Measurements from ENCODE around the gene CXADR. TPM values are rescaled to one million over a fixed set of nuclear protein-coding genes. Genes with fewer than 3 reads are reported as not detected.
"Not testable (repeated sequence)": the region's sequence is repeated elsewhere in the genome, so short reads cannot be mapped to it uniquely, and the experiment has no call there.

Gene CXADR
- polyA plus RNA-seq, 4 donors, result 31.4 to 41.5 (median 36.2) TPM

DNA sequence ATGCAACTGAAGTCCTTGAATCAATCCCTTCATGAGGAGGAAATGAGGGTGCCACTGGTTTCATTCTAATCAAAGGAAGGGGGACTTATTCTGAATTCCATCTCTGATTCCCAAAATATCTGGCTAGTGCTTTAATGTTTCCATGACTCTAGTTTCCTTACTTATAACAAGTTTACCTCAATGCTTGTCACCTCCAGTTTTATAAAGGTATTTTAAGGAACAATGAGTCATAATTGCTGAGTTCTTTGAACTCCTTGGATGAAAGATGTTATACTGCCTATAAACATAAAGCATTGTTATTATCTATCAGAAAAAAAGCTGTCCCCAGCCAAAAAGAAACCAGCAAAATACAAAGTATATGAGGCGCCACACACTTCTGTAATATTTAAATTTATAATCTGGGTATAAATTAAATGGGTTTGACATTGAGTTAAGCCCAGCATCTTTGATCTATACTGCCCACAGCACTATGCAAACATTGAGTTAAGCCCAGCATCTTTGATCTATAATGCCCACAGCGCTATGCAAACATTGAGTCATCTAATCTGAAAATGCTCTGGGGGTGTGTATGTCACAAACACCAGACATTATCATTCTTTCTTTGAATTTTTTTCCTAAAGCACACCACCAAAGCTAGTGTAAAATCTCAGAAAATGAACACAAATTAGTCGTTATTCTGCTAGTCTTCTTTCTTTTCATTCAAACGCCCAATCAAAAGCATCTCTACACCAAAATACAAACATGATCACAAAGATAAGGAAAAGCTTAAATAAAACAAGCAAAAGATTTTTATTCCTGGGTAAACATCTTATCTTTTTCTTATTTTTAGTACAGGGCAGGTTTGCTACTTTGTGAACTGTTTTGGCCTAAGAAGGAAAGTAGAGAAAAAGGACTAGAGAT lies 11.5 kb upstream of the CXADR start:
- DNase-seq (ENCODE audit: low read depth in 4 of 4, low spot score in 2 of 4), result no peak

DNA sequence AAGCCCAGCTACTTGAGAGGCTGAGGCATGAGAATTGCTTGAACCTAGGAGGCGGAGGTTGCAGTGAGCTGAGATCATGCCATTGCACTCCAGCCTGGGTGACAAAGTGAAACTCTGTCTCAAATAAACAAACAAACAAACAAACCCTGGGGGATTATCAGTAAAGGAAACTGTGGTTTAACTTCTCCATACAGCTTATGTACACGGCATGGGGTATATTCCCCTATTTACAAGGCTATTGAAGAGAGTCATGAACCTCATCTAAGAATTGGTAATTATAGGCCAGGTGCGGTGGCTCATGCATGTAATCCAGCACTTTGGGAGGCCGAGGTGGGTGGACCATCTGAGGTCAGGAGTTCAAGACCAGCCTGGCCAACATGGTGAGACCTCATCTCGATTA lies 9.9 kb upstream of the CXADR start:
- DNase-seq (ENCODE audit: low read depth in 4 of 4, low spot score in 2 of 4), result not testable (repeated sequence)

DNA sequence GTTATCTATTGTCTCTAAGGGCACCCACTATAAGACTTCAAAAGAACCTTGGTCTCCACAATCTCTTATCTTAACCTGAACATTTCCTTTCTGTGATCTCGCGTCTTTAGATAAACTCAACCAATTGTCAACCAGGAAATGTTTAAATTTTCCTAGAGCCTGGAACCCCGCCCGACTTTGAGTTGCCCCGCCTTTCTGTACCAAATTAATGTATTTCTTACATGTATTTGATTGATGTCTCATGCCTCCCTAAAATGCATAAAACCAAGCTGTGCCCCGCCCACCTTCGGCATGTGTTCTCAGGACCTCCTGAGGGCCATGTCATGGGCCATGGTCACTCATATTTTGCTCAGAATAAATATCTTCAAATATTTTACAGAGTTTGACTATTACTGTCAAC lies 5.9 kb upstream of the CXADR start:
- DNase-seq (ENCODE audit: low read depth in 4 of 4, low spot score in 2 of 4), result no peak

DNA sequence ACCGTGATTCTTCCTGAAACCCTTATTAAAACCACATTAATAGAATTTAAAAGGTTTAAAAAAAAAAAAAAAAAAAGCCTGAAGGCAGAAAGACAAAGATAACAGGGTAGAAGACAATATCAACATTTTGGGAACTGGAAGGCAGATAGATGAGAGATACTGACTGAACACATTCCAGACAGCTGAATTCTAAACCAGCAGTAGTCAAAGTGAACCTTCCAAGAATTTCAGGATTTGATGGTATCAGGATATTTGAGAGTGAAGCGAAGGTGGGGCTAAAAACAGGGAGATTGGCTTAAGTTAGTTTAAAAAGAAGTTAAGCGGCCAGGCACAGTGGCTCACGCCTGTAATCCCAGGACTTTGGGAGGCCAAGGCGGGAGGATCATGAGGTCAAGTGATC lies 5.3 kb upstream of the CXADR start:
- DNase-seq (ENCODE audit: low read depth in 4 of 4, low spot score in 2 of 4), result no peak

DNA sequence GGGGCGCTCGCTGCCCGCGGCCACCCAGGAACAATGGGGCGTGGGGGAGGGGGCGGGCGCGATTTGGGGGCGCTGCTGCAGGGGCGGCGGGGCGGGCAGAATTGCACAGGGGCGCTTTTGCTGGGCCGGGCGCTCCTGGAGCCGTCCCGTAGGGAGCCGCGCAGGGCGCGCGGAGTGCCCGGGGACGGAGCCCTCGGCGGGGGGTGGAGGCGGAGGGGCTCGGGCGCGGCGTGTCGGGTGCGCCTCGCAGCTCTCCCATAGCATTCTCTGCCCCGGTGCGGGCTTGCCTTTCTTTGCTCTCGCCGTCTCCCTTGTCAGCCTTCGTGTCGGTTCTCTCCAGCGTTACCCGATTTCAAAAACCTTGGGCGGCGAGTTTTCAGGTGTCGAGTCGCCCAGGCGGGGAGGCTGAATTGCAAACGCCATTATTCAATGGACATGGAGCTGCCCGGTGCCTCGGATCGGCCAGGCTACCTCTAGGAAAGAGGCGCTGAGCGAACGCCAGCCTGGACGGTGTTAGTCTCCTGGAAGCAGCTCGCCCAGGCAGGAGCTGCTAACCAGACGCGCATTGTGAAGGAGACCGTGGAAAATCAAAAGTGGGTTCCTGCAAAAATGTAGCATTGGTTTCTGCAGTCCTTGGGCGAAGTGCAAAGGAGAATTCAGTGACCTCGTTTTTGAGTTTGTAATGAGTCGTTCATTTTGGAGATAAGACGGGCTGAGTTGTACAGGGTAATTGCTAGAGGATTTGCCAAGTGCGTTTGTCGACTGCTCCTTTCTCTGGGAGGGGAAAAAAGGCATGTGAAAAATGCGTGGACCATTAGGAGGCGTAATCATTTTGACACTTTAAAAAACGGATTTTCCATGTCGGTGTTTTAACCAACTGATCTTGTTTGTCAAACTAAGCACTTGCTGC lies 626 bp downstream of the CXADR start:
- peak in 3 of 4 donors; percentile 29 to 50 (median 32) for DNase-seq (ENCODE audit: low read depth in 4 of 4, low spot score in 2 of 4)

DNA sequence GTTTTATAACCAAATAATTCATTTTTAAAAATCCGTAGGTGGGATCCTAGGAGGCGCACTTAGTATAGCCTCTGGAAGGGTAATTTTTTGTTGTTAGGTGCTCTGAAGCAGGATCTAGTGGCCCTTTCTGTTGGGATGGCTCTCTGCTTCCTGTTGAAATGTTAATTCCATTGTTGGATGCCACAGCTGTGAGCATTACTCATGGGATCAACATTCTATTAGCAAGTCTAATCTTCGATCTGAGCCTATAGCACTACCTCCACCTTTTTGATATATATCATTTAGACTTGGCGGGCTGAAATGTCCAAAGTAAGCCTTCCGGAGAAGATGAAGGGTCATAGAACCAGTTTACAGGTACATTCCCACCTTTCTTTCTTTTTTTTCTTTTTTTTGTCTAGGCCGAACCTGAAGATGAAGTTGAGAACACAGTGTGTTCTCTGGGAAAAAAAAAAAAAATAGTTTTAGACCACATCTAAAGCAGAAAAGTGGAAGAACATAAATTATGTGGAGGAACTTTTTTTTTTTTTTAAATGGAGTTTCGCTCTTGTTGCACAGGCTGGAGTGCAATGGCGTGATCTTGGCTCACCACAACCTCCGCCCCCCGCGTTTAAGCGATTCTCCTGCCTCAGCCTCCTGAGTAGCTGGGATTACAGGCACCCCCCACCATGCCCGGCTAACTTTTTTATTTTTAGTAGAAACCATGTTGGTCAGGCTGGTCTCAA lies 1.4 kb downstream of the CXADR start:
- peak in 2 of 4 donors; percentile 13 to 19 for DNase-seq (ENCODE audit: low read depth in 4 of 4, low spot score in 2 of 4)

DNA sequence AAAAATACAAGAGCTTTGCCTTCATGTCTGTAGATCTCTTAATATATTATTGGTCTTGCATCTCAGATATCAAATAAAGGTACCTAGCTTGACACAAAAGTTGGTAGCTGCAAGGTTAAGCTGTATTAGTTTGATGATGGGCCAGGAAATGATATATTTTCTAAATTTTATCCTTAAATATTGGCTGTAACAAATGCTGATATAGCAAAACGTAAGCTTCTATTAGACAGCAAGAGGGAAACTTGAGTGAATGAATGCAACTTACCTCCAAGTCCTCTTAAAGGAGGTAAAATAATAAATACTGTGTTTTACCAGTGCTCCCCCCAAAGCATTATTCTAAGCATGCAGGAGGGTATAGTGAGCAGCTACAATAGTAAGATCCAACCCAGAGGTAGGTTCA lies 4.2 kb downstream of the CXADR start:
- DNase-seq (ENCODE audit: low read depth in 4 of 4, low spot score in 2 of 4), result not testable (repeated sequence)

DNA sequence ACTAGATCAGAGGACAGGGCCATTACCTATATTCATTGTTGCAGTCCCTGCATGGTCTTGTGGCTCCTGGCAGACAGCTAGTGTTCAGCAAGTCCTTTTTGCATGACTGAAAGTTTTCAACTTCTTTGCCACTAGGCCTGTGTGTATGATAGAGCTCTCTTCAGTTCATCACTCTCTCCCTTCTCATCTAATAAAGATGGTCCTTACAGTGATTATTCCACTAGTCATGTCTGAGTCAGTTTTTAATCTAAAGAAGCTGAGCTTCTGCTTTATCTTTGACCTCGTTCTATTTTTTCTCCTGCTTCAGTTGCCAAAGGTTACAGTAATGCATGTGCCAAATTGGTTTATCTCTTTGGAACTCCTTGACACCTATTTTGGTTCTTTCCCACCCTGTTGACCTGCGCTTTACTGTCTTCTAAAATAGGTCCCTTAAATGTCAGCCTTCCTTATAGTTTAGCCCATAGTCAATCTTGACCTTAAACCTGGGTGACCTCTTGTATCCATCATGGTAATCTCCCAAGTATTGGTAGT lies 6.4 kb downstream of the CXADR start:
- DNase-seq (ENCODE audit: low read depth in 4 of 4, low spot score in 2 of 4), result no peak

DNA sequence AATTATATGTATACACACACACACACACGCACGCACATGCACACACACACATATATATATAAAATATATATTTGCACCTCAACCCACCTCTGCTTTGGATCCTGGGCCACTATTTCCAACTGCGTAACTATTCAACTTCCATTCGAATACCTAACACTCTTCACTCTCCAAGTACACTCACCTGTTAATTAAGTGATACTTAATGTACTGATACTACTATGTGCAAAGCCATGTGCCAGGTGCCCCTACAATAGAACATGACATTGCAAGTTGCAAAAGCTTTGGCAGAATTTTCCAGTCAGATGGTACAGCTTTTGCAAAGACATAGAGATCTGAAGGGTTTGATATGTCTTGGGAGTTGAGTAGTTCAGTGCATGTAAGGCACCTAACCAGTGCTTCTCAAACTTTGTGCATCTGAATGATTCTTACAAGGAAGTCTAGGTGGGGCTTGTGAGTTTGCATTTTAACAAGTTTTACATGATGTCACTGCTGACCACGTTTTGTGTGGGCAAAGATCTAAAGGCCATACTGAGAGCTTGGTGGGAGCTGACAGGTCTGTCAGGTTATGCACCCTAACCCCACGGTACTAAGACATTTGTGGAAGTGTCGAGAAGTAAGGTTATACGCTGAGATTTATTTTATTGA lies 7.2 kb downstream of the CXADR start:
- DNase-seq (ENCODE audit: low read depth in 4 of 4, low spot score in 2 of 4), result no peak

DNA sequence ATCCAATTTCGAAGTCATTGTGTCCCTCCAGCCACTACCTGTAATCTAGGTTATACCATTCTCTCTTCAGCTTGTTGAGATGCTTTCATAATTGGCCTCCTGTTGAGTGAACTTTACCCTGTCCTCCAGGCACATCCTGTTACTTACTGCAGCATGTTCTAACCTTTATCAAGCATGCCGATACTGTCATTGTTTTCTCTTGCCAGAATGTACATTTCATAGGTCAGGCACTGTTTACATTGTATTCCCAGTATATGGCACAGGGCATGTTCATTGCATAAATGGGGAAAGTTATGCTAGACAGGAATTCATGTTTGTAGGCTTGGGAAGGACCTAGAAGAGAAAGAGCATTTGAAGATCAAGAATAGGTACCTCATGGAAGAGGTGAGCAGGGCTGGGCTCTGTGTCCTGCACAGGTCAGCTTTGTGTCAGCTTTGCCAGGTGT lies 10.2 kb downstream of the CXADR start:
- DNase-seq (ENCODE audit: low read depth in 4 of 4, low spot score in 2 of 4), result no peak

DNA sequence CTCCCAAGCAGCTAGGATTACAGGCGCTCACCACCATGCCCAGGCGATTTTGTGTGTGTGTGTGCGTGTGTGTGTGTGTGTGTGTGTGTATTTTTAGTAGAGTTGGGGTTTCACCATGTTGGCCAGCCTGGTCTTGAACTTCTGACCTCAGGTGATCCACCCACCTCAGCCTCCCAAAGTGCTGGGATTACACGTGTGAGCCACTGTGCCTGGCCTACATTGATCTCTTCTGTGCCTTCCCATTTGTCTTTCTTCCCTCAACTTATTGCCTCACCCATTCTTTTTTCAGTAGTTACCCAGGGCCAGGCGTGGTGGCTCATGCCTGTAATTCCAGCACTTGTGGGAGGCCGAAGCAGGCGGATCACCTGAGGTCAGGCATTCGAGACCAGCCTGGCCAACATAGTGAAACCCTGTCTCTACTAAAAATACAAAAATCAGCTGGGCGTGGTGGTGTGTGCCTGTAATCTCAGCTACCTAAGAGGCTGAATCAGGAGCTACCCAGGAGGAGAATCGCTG lies 11.2 kb downstream of the CXADR start:
- not testable (repeated sequence) for DNase-seq (ENCODE audit: low read depth in 4 of 4, low spot score in 2 of 4)

DNA sequence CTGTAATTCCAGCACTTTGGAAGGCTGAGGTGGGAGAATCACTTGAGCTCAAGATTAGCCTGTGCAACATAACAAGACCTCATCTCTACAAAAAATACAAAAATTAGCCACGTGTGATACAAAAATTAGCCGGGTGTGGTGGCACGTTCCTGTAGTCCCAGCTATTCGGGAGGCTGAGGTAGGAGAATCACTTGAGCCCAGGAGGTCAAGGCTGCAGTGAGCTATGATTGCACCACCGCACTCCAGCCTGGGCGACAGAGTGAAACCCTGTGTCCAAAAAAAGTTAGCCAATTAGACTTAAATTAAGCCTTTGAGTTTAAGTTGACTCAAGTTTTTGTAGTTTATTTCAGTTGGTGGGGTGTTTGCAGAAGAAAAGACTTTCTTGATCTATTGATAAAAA lies 11.8 kb downstream of the CXADR start:
- DNase-seq (ENCODE audit: low read depth in 4 of 4, low spot score in 2 of 4), result no peak

DNA sequence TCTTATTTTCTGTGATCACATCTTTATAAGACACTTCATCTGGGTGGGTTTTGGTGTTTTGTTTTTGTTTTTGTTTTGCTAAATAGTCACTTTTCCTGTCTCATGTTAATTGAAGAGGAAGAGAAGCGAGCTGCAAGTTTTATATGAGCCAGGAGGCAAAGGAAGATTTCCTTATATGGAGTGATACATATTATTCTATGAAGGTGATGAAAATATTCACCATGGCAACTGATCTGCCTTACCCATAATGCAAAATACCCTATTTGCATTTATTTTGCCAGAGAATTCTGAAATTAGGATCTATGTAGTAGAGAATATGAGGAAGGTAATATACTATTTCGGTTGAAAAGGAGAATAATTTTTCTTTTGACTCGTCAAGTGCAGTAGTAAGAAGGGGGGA lies 13.9 kb downstream of the CXADR start:
- DNase-seq (ENCODE audit: low read depth in 4 of 4, low spot score in 2 of 4), result no peak

DNA sequence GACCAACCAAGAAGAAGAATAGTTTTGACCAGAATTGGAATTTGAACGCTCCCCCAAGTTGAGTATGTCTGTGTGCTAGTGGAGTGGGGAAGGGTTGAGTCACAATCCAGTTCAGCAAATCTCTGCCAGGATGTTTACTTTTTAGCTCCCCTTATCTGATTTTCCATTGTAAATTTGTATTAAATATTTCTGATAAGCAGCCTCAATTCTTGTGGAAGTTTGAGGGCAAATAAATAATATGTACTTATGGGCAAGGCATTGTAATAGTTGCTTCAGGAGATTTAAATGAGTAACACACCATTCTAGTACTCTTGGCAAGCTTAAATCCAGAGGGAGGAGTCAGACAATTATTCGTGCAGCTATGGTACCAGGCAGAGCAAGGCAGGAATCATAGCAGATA lies 14.4 kb downstream of the CXADR start:
- no peak for DNase-seq (ENCODE audit: low read depth in 4 of 4, low spot score in 2 of 4)

DNA sequence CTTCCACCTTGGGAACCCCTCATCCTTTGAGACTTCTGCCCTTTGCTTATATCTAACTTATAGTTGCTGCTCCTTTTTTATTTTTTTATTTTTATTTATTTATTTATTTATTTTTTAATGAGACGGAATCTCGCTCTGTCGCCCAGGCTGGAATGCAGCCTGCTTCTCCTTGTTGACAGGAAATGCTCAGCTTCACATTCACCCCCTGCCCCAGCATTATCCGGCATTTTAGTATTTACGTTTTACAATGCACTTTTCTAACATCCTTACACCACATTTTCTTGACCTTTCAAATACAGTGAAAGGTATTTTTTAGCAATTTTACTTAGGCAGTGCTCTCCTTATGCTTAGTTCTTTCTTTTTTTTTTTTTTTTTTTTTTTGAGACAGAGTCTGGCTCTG lies 14.9 kb downstream of the CXADR start:
- DNase-seq (ENCODE audit: low read depth in 4 of 4, low spot score in 2 of 4), result no peak

DNA sequence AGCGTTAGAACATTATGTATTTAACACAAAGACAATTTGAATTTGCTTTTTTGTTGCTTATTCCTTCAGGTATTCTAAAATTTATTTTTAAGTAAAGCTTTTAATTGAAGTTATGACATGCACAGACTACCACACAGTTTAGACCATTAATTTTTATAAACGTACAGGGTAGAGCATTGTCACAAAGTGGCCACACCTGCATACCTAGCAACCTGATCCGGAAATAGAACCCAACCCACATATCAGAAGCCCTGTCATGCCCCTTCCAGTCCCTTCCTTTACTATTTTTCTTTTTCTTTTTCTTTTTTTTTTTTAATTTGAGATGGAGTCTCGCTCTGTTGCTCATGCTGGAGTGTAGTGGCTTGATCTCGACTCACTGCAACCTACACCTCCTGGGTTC lies 16.8 kb downstream of the CXADR start:
- no peak for DNase-seq (ENCODE audit: low read depth in 4 of 4, low spot score in 2 of 4)

DNA sequence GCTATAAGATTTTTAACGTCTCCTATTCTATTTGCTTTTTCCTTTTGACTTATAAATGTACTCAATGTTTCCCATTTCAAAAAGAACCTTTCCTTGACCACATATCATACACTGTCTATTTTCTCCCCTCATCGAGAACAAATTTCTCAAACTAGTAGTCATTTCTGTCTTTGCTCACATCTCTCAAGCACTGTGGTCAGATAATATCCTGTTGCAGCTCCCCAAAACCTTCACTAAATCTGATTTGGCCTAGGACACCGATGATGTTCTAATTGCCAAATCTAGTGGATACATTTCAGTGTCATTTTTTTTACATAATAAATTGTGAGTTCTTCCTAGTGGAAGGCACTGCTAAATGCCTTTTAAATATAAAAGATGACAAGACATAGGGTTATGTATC lies 19.4 kb downstream of the CXADR start:
- DNase-seq (ENCODE audit: low read depth in 4 of 4, low spot score in 2 of 4), result no peak

DNA sequence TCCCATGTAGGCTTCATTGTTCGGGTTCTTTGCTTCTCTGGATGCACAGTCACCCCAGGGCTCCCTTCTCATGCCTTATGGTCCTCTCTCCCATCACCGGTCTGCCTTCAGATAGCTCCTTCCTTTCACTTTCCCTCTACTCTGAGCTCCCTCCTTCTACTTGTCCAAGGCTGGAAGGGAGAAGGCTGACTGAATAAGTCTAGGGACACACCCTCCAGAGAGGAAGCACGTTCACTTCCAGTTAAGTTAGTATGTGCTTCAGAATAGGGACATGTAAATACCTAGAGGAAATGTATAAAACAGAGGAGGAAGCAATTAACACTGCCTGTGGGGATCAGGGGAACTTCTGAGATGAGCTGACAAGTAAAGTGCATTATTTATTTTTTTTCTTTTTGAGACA lies 23.5 kb downstream of the CXADR start:
- DNase-seq (ENCODE audit: low read depth in 4 of 4, low spot score in 2 of 4), result no peak

DNA sequence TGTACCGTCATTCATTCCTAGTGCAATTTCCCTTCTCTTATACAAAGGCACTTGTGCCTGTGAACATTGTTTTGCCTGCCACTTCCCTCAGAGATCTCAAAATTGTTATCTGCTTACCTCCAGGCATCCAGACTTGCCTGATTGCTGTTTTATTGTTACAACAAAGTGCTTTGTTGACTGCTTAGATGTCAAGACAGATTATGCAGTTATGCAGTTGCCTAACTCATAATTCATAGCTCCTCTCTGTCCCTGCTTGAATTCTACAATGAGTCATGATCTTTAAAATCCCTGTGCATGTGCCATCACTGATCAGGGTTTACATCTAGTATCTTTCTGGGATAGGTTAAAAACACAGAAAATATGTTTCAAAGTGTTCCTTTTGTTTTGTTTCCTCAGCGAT lies 24.5 kb downstream of the CXADR start:
- DNase-seq (ENCODE audit: low read depth in 4 of 4, low spot score in 2 of 4), result no peak

DNA sequence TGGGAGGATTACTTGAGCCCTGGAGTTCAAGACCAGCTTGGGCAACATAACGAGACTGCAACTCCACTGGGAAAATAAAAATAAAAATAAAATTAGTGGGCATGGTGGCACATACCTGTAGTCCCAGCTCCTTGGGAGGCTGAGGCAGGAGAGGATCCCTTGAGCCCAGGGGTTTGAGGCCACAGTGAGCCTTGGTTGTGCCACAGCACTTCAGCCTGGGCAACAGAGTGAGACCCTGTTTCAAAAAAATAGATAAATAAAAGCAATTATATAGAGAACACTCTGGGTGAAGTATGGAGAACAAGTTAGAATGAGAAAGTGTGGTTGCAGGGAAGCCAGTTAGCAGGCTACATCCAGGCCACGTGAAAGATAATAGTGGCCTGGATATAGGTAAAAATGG lies 25.7 kb downstream of the CXADR start:
- no peak for DNase-seq (ENCODE audit: low read depth in 4 of 4, low spot score in 2 of 4)

All from left renal cortex interstitium (tissue), 4 donors.